ENCODE data around the gene CDH22.
A peak's percentile ranks its signal among the peaks of the same experiment; 100 is the strongest.

CDH22 gene

DNA sequence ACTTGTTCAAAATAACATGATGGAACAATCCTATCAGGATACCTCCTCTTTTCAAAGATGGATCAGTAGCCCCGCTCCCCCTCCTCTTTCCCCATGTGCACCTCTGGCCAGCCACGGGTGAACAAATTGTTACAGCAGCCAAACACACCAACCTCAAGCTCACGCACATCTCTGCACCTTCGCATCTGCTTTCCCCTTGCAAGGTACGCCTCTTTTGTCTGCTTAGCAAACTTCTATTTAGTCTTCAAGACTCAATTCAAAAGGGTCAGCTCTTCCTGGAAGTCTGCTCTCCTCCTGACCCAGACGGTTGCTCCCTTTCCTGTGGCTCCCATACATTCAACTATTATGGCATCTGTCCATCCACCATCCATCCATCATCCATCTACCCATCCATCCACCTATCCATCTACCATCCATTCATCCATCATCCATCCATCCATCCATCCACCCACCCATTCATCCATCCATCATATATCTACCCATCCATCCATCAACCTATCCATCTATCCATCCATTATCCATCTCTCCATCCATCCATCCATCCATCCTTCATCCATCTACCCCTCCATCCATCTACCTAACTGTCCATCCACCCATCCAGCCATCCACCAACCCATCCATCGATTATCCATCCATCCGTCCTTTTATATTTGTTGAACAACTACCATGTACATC, 36.3 kb upstream of the CDH22 start:
- Histone ChIP-seq H3K9ac (ENCODE audit: low read depth, low read length, poor library complexity) (no peak overlapping the region), H3K9me3 (replicated peaks in 1 of 2; ENCODE audit: control insufficient read depth in 2 of 2, insufficient read depth in 1 of 2, low read depth in 1 of 2, low read length in 2 of 2) (no peaks in the 10 kb centered on the region), H3K4me3 (ENCODE audit: low read length in 2 of 2) (no peak overlapping the region), H4K91ac (ENCODE audit: low read depth, low read length, poor library complexity) (no peak overlapping the region), H3K4me2 (ENCODE audit: insufficient read depth, low read length, poor library complexity, severe bottlenecking) (no peak overlapping the region), H2BK120ac (ENCODE audit: low read depth, low read length) (no peak overlapping the region), H3K27me3 (ENCODE audit: control insufficient read depth in 3 of 3, insufficient read depth in 3 of 3, low read depth in 1 of 3, low read length in 3 of 3) (no peaks in the 10 kb centered on the region), H3K79me1 (ENCODE audit: low read depth, low read length) (no peaks in the 10 kb centered on the region), H3K27ac (replicated peaks; ENCODE audit: low read length) (no peak overlapping the region), H2BK12ac (ENCODE audit: low read length) (no peak overlapping the region), H2BK15ac (ENCODE audit: low read length) (no peak overlapping the region), H3K14ac (ENCODE audit: low read length) (no peak overlapping the region), H3K4me1 (ENCODE audit: control insufficient read depth in 2 of 2, insufficient read depth in 1 of 2, low read depth in 1 of 2, low read length in 2 of 2) (peaks cover 33 to 47% of the 10 kb centered on the region in 2 donors), H3K18ac (ENCODE audit: low read length) (no peak overlapping the region), H2AFZ (ENCODE audit: low read length) (no peak overlapping the region), H3K36me3 (replicated peaks in 1 of 2; ENCODE audit: control insufficient read depth in 2 of 2, insufficient read depth in 2 of 2, low read length in 2 of 2) (no peaks in the 10 kb centered on the region), H3K4ac (ENCODE audit: low read length) (no peak overlapping the region), H2AK5ac (ENCODE audit: low read depth, low read length) (no peak overlapping the region), H4K8ac (ENCODE audit: low read depth, low read length) (no peak overlapping the region), H2BK5ac (ENCODE audit: low read length) (no peak overlapping the region), H3K23ac (ENCODE audit: low read depth, low read length, poor library complexity) (no peak overlapping the region)
- WGBS, 2 donors (ENCODE audit: extremely low coverage in 2 of 2, insufficient read length in 2 of 2, insufficient replicate concordance in 1 of 2), result 100% methylated on average over 2 of the region's 8 CpGs; no CpG with 5 or more reads in 1 of the 2 donors
- no peak for DNase-seq (ENCODE audit: low spot score)

- Histone ChIP-seq H3K79me1 (ENCODE audit: low read depth, low read length) (no peaks in the 10 kb centered on the region), H3K9me3 (replicated peaks in 1 of 2; ENCODE audit: control insufficient read depth in 2 of 2, insufficient read depth in 1 of 2, low read depth in 1 of 2, low read length in 2 of 2) (no peaks in the 10 kb centered on the region), H4K8ac (ENCODE audit: low read depth, low read length) (no peak overlapping the region), H3K4me3 (ENCODE audit: low read length in 2 of 2) (no peak overlapping the region), H2BK120ac (ENCODE audit: low read depth, low read length) (no peak overlapping the region), H3K9ac (ENCODE audit: low read depth, low read length, poor library complexity) (no peak overlapping the region), H2BK12ac (ENCODE audit: low read length) (no peak overlapping the region), H3K18ac (ENCODE audit: low read length) (no peak overlapping the region), H3K36me3 (replicated peaks in 1 of 2; ENCODE audit: control insufficient read depth in 2 of 2, insufficient read depth in 2 of 2, low read length in 2 of 2) (no peaks in the 10 kb centered on the region), H3K27ac (replicated peaks; ENCODE audit: low read length) (no peak overlapping the region), H3K23ac (ENCODE audit: low read depth, low read length, poor library complexity) (no peak overlapping the region), H3K4ac (ENCODE audit: low read length) (no peak overlapping the region), H3K14ac (ENCODE audit: low read length) (no peak overlapping the region), H2AK5ac (ENCODE audit: low read depth, low read length) (no peak overlapping the region), H2BK5ac (ENCODE audit: low read length) (no peak overlapping the region), H2AFZ (ENCODE audit: low read length) (peak overlapping the region; percentile 80), H3K27me3 (ENCODE audit: control insufficient read depth in 3 of 3, insufficient read depth in 3 of 3, low read depth in 1 of 3, low read length in 3 of 3) (no peaks in the 10 kb centered on the region), H3K4me2 (ENCODE audit: insufficient read depth, low read length, poor library complexity, severe bottlenecking) (no peak overlapping the region), H2BK15ac (ENCODE audit: low read length) (no peak overlapping the region), H3K4me1 (ENCODE audit: control insufficient read depth in 2 of 2, insufficient read depth in 1 of 2, low read depth in 1 of 2, low read length in 2 of 2) (peaks cover 31 to 43% of the 10 kb centered on the region in 2 donors), H4K91ac (ENCODE audit: low read depth, low read length, poor library complexity) (no peak overlapping the region)
- WGBS, 2 donors (ENCODE audit: extremely low coverage in 2 of 2, insufficient read length in 2 of 2, insufficient replicate concordance in 1 of 2), result no CpG with 5 or more reads among the region's 2 CpGs
- no peak for DNase-seq (ENCODE audit: low spot score)
Measured at GRCh38 chr20:46343975-46344357, 35.7 kb upstream of the CDH22 start.

DNA sequence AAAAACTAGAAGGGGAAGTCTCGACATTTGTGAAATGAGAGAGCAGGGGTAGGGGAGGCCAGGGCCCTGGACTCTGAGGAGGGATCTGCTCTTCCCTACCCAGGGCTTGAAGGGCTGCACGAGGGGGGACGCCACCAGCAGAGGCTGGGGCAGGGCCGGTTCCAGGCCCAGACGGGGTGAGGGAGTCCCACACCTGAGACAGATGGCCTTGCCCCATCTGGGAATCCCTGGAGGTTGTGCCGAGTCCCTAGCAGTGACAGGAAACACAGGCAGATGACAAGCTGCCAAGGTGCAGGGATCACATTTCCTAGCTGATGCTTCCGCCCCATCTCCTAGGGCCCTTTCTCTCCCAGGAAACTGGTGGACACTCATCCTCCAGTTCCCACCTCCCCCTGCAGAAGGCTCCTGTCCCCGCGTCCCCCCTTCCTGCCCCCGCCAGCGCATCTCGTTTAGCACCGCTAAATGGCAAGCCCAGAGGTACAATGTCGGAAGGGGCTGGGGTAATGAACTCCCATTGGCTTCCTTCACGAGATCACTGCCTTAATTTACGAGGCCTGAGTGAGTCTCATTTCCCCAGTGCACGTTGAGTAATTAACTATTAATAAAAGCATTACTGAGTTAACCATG, 35.2 kb upstream of the CDH22 start:
- peak overlapping the region; percentile 66 for H3K18ac ChIP-seq (ENCODE audit: low read length)
- H3K27ac ChIP-seq (replicated peaks; ENCODE audit: low read length), result no peak overlapping the region
- peaks cover 30 to 42% of the 10 kb centered on the region in 2 donors for H3K4me1 ChIP-seq (ENCODE audit: control insufficient read depth in 2 of 2, insufficient read depth in 1 of 2, low read depth in 1 of 2, low read length in 2 of 2)
- no peak overlapping the region for H2BK5ac ChIP-seq (ENCODE audit: low read length)
- H4K8ac ChIP-seq (ENCODE audit: low read depth, low read length), result no peak overlapping the region
- peak overlapping the region; percentile 80 for H2AFZ ChIP-seq (ENCODE audit: low read length)
- H3K36me3 ChIP-seq (replicated peaks in 1 of 2; ENCODE audit: control insufficient read depth in 2 of 2, insufficient read depth in 2 of 2, low read length in 2 of 2), result no peaks in the 10 kb centered on the region
- WGBS, 2 donors (ENCODE audit: extremely low coverage in 2 of 2, insufficient read length in 2 of 2, insufficient replicate concordance in 1 of 2), result no CpG with 5 or more reads among the region's 17 CpGs
- no peaks in the 10 kb centered on the region for H3K79me1 ChIP-seq (ENCODE audit: low read depth, low read length)
- no peak overlapping the region for H3K9ac ChIP-seq (ENCODE audit: low read depth, low read length, poor library complexity)
- no peak overlapping the region for H2BK15ac ChIP-seq (ENCODE audit: low read length)
- H3K4me2 ChIP-seq (ENCODE audit: insufficient read depth, low read length, poor library complexity, severe bottlenecking), result no peak overlapping the region
- no peak overlapping the region for H2BK12ac ChIP-seq (ENCODE audit: low read length)
- H2AK5ac ChIP-seq (ENCODE audit: low read depth, low read length), result peak overlapping the region; percentile 71
- no peak for DNase-seq (ENCODE audit: low spot score)
- H3K27me3 ChIP-seq (ENCODE audit: control insufficient read depth in 3 of 3, insufficient read depth in 3 of 3, low read depth in 1 of 3, low read length in 3 of 3), result no peaks in the 10 kb centered on the region
- no peak overlapping the region for H3K14ac ChIP-seq (ENCODE audit: low read length)
- no peaks in the 10 kb centered on the region for H3K9me3 ChIP-seq (replicated peaks in 1 of 2; ENCODE audit: control insufficient read depth in 2 of 2, insufficient read depth in 1 of 2, low read depth in 1 of 2, low read length in 2 of 2)
- no peak overlapping the region for H2BK120ac ChIP-seq (ENCODE audit: low read depth, low read length)
- H3K4ac ChIP-seq (ENCODE audit: low read length), result no peak overlapping the region
- H3K4me3 ChIP-seq (ENCODE audit: low read length in 2 of 2), result no peak overlapping the region
- H3K23ac ChIP-seq (ENCODE audit: low read depth, low read length, poor library complexity), result no peak overlapping the region
- no peak overlapping the region for H4K91ac ChIP-seq (ENCODE audit: low read depth, low read length, poor library complexity)

DNA sequence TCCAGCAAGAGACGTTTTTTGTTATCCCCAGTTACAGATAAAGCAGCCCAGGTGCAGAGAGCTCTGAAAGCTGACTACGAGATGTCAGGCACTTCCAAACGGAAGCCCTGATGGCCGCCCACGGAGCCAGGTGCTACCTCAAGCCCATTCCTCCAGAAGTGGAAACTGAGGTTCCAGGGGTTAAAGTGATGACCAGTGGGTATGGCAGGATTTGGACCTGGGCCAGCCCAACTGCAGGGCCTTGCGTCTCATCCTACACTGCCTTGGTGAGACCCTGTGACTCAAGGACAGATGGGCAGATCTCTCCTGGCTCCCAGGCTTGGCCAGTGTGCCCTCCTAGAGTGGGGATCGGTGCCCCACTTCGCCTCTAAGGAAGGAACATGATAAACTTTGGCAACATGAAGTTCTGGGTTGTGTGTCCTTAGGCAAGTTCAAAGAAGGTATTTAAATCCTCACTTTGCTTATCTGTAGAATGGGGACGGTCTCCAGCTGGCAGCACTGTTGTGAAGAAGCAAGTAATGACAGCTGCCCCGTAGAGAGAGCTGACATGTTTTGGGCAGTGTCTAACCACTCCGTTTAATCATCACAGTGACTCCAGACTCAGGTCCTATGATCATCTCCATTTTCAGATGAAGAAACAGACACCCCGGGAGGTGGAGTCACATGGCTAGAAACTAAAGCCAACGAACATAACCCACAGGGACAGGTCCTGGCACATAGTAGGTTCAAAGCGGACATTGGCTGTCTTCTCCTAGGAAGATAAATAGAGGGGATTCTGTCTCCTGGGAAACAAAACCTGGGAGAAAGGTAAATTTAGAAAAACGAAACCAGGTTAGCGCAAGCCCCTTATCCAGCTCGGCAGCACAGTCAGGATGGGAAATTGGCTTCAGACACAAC, 34.4 kb upstream of the CDH22 start:
- Histone ChIP-seq H3K4me1 (ENCODE audit: control insufficient read depth in 2 of 2, insufficient read depth in 1 of 2, low read depth in 1 of 2, low read length in 2 of 2) (peaks cover 25 to 38% of the 10 kb centered on the region in 2 donors), H3K9me3 (replicated peaks in 1 of 2; ENCODE audit: control insufficient read depth in 2 of 2, insufficient read depth in 1 of 2, low read depth in 1 of 2, low read length in 2 of 2) (no peaks in the 10 kb centered on the region), H3K4me2 (ENCODE audit: insufficient read depth, low read length, poor library complexity, severe bottlenecking) (no peak overlapping the region), H3K18ac (ENCODE audit: low read length) (peak overlapping the region; percentile 22), H3K4ac (ENCODE audit: low read length) (no peak overlapping the region), H4K8ac (ENCODE audit: low read depth, low read length) (no peak overlapping the region), H2AFZ (ENCODE audit: low read length) (peak overlapping the region; percentile 80), H2BK120ac (ENCODE audit: low read depth, low read length) (no peak overlapping the region), H3K27me3 (ENCODE audit: control insufficient read depth in 3 of 3, insufficient read depth in 3 of 3, low read depth in 1 of 3, low read length in 3 of 3) (no peaks in the 10 kb centered on the region), H2BK5ac (ENCODE audit: low read length) (no peak overlapping the region), H3K14ac (ENCODE audit: low read length) (peak overlapping the region; percentile 4), H2BK15ac (ENCODE audit: low read length) (no peak overlapping the region), H3K4me3 (ENCODE audit: low read length in 2 of 2) (no peak overlapping the region), H3K9ac (ENCODE audit: low read depth, low read length, poor library complexity) (no peak overlapping the region), H2BK12ac (ENCODE audit: low read length) (peak overlapping the region; percentile 8), H3K23ac (ENCODE audit: low read depth, low read length, poor library complexity) (no peak overlapping the region), H3K79me1 (ENCODE audit: low read depth, low read length) (no peaks in the 10 kb centered on the region), H2AK5ac (ENCODE audit: low read depth, low read length) (peak overlapping the region; percentile 22), H3K27ac (replicated peaks; ENCODE audit: low read length) (no peak overlapping the region), H3K36me3 (replicated peaks in 1 of 2; ENCODE audit: control insufficient read depth in 2 of 2, insufficient read depth in 2 of 2, low read length in 2 of 2) (no peaks in the 10 kb centered on the region), H4K91ac (ENCODE audit: low read depth, low read length, poor library complexity) (no peak overlapping the region)
- no peak for DNase-seq (ENCODE audit: low spot score)
- WGBS, 2 donors (ENCODE audit: extremely low coverage in 2 of 2, insufficient read length in 2 of 2, insufficient replicate concordance in 1 of 2), result no CpG with 5 or more reads among the region's 17 CpGs

Data from neuronal stem cell (in vitro differentiated cells).